HEK293 (cell line): ENCODE results near the gene IRX5.

Experiments used
- GLIS1 ChIP-seq: fragments of 450-650 bp; formaldehyde crosslinking; IDR thresholded peaks from 2 replicates; pipeline ENCODE4 v1.5.1; 2016; ENCODE audit warnings: missing biosample characterization, missing genetic modification characterization
- KLF9 ChIP-seq: fragments of 450-650 bp; formaldehyde crosslinking; IDR thresholded peaks from 2 replicates; pipeline ENCODE4 v1.5.1; 2016; ENCODE audit warnings: missing biosample characterization, missing genetic modification characterization, low read depth
- REPIN1 ChIP-seq: fragments of 450-650 bp; formaldehyde crosslinking; IDR thresholded peaks from 2 replicates; pipeline ENCODE4 v1.5.1; 2017; ENCODE audit warnings: missing biosample characterization, missing genetic modification characterization, low read depth
- YY2 ChIP-seq: fragments of 450-650 bp; formaldehyde crosslinking; IDR thresholded peaks from 2 replicates; pipeline ENCODE4 v1.5.1; 2016; ENCODE audit warnings: missing biosample characterization, missing genetic modification characterization
- ZBTB21 ChIP-seq: fragments of 450-650 bp; formaldehyde crosslinking; IDR thresholded peaks from 2 replicates; pipeline ENCODE4 v1.5.1; 2017; ENCODE audit warnings: missing biosample characterization, missing genetic modification characterization
- ZEB2 ChIP-seq: fragments of 450-650 bp; formaldehyde crosslinking; IDR thresholded peaks from 2 replicates; pipeline ENCODE4 v1.5.1; 2016; ENCODE audit warnings: missing biosample characterization, missing genetic modification characterization
- ZFHX2 ChIP-seq: fragments of 450-650 bp; formaldehyde crosslinking; conservative IDR thresholded peaks from 2 replicates; pipeline ENCODE4 v1.5.1; 2016; ENCODE audit warnings: missing biosample characterization, missing genetic modification characterization
- ZNF138 ChIP-seq: fragments of 450-650 bp; formaldehyde crosslinking; IDR thresholded peaks from 2 replicates; pipeline ENCODE4 v1.5.1; 2016; ENCODE audit warnings: missing biosample characterization, missing genetic modification characterization, borderline replicate concordance
- ZNF16 ChIP-seq: fragments of 450-650 bp; formaldehyde crosslinking; IDR thresholded peaks from 2 replicates; pipeline ENCODE4 v1.5.1; 2016; ENCODE audit warnings: low read depth, missing biosample characterization, missing genetic modification characterization
- ZNF174 ChIP-seq: fragments of 450-650 bp; formaldehyde crosslinking; IDR thresholded peaks from 2 replicates; pipeline ENCODE4 v1.5.0; 2017; ENCODE audit warnings: missing biosample characterization, mild to moderate bottlenecking, missing genetic modification characterization
- ZNF24 ChIP-seq: fragments of 450-650 bp; formaldehyde crosslinking; IDR thresholded peaks from 2 replicates; pipeline ENCODE4 v1.5.1; 2016; ENCODE audit warnings: missing biosample characterization, missing genetic modification characterization
- ZNF350 ChIP-seq: fragments of 450-650 bp; formaldehyde crosslinking; IDR thresholded peaks from 2 replicates; pipeline ENCODE4 v1.5.0; 2017; ENCODE audit warnings: missing biosample characterization, mild to moderate bottlenecking, missing genetic modification characterization
- ZNF404 ChIP-seq: fragments of 450-650 bp; formaldehyde crosslinking; IDR thresholded peaks from 2 replicates; pipeline ENCODE4 v1.5.1; 2017; ENCODE audit warnings: missing biosample characterization, missing genetic modification characterization
- ZNF561 ChIP-seq: fragments of 450-650 bp; IDR thresholded peaks from 2 replicates; pipeline ENCODE4 v1.5.1; 2018; ENCODE audit warnings: missing biosample characterization, missing genetic modification characterization, borderline replicate concordance
- ZNF670 ChIP-seq: fragments of 450-650 bp; formaldehyde crosslinking; IDR thresholded peaks from 2 replicates; pipeline ENCODE4 v1.5.1; 2016; ENCODE audit warnings: missing biosample characterization, missing genetic modification characterization, low read depth
- ZNF707 ChIP-seq: fragments of 450-650 bp; formaldehyde crosslinking; IDR thresholded peaks from 2 replicates; pipeline ENCODE4 v1.5.1; 2016; ENCODE audit warnings: missing biosample characterization, missing genetic modification characterization
- ZNF785 ChIP-seq: fragments of 450-650 bp; formaldehyde crosslinking; IDR thresholded peaks from 2 replicates; pipeline ENCODE4 v1.5.1; 2016; ENCODE audit warnings: missing biosample characterization, missing genetic modification characterization
- TF ChIP-seq, protein P1 (sequence below): fragments of 450-650 bp; formaldehyde crosslinking; IDR thresholded peaks from 2 replicates; pipeline ENCODE4 v1.5.1; 2017; ENCODE audit warnings: missing biosample characterization, missing genetic modification characterization
- TF ChIP-seq, protein P2 (sequence below): fragments of 450-650 bp; formaldehyde crosslinking; IDR thresholded peaks from 2 replicates; pipeline ENCODE4 v1.5.1; 2016; ENCODE audit warnings: missing biosample characterization, missing genetic modification characterization
- TF ChIP-seq, protein P3 (sequence below): fragments of 450-650 bp; formaldehyde crosslinking; IDR thresholded peaks from 2 replicates; pipeline ENCODE4 v1.5.1; 2017; ENCODE audit warnings: missing biosample characterization, missing genetic modification characterization
- TF ChIP-seq, protein P4 (sequence below): fragments of 450-650 bp; IDR thresholded peaks from 2 replicates; pipeline ENCODE4 v1.5.1; 2018; ENCODE audit warnings: missing biosample characterization, mild to moderate bottlenecking, missing genetic modification characterization
- TF ChIP-seq, protein P5 (sequence below): fragments of 450-650 bp; formaldehyde crosslinking; IDR thresholded peaks from 2 replicates; pipeline ENCODE4 v1.5.1; 2016; ENCODE audit warnings: missing biosample characterization, missing genetic modification characterization
- TF ChIP-seq, protein P6 (sequence below): fragments of 450-650 bp; formaldehyde crosslinking; IDR thresholded peaks from 2 replicates; pipeline ENCODE4 v1.5.1; 2017; ENCODE audit warnings: missing biosample characterization, missing genetic modification characterization

IRX5 gene

DNA sequence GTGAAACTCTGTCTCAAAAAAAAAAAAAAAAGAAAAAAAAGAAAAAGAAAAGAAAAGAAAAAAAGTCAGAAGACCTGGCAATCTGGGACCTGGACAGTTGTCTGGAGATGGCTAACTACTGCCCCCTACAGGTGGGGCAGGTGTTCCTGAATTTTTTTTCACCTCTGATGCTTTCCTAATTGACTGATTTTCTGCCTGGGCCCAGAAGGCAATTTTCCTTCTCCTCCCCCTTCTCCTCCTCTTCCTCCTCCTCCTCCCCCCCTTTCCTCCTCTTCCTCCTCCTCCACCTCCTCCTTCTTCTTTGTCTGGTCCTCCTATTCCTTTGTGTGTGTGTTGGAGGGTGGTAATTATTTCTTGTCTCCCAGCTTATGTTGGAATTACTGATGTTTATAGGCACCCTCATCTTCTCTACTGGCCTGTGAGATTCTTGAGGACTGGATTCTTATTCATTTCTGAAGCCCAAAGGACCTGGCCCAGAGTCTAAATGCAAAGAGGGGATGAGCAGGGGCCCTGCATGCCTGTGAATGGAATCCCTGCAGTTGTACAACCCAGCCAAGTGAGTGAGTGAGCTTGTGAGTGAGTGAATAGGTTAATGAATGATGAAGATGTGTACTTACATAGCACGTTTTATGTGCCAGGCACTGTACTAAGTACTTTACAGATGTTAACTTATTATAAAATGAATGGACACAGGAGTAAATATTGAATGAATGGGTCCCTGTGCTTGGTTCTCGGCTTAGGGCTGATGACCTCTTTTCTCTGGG lies 26.9 kb downstream of the IRX5 start (continued):
- TF ChIP-seq, protein P1, sequence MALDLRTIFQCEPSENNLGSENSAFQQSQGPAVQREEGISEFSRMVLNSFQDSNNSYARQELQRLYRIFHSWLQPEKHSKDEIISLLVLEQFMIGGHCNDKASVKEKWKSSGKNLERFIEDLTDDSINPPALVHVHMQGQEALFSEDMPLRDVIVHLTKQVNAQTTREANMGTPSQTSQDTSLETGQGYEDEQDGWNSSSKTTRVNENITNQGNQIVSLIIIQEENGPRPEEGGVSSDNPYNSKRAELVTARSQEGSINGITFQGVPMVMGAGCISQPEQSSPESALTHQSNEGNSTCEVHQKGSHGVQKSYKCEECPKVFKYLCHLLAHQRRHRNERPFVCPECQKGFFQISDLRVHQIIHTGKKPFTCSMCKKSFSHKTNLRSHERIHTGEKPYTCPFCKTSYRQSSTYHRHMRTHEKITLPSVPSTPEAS, result no peak
- TF ChIP-seq YY2 (tag by site-specific recombination) (no peak), ZNF138 (tag by site-specific recombination) (no peak), ZNF174 (no peak), ZBTB21 (tag by site-specific recombination) (no peak), ZFHX2 (peak; percentile 71), ZNF24 (tag by site-specific recombination) (no peak), ZNF707 (tag by site-specific recombination) (no peak), ZNF404 (tag by site-specific recombination) (no peak), ZNF561 (tag by site-specific recombination) (no peak), ZNF16 (tag by site-specific recombination) (no peak), GLIS1 (tag by site-specific recombination) (no peak), KLF9 (tag by site-specific recombination) (no peak), ZNF350 (tag by site-specific recombination) (no peak), ZEB2 (tag by site-specific recombination) (no peak), REPIN1 (tag by site-specific recombination) (no peak), ZNF785 (no peak), ZNF670 (no peak)
- TF ChIP-seq, protein P2, sequence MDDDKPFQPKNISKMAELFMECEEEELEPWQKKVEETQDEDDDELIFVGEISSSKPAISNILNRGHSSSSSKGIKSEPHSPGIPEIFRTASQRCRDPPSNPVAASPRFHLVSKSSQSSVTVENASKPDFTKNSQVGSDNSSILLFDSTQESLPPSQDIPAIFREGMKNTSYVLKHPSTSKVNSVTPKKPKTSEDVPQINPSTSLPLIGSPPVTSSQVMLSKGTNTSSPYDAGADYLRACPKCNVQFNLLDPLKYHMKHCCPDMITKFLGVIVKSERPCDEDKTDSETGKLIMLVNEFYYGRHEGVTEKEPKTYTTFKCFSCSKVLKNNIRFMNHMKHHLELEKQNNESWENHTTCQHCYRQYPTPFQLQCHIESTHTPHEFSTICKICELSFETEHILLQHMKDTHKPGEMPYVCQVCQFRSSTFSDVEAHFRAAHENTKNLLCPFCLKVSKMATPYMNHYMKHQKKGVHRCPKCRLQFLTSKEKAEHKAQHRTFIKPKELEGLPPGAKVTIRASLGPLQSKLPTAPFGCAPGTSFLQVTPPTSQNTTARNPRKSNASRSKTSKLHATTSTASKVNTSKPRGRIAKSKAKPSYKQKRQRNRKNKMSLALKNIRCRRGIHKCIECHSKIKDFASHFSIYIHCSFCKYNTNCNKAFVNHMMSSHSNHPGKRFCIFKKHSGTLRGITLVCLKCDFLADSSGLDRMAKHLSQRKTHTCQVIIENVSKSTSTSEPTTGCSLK (tag by site-specific recombination), result no peak
- TF ChIP-seq, protein P3, sequence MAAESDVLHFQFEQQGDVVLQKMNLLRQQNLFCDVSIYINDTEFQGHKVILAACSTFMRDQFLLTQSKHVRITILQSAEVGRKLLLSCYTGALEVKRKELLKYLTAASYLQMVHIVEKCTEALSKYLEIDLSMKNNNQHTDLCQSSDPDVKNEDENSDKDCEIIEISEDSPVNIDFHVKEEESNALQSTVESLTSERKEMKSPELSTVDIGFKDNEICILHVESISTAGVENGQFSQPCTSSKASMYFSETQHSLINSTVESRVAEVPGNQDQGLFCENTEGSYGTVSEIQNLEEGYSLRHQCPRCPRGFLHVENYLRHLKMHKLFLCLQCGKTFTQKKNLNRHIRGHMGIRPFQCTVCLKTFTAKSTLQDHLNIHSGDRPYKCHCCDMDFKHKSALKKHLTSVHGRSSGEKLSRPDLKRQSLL (tag by site-specific recombination), result no peak
- TF ChIP-seq, protein P4, sequence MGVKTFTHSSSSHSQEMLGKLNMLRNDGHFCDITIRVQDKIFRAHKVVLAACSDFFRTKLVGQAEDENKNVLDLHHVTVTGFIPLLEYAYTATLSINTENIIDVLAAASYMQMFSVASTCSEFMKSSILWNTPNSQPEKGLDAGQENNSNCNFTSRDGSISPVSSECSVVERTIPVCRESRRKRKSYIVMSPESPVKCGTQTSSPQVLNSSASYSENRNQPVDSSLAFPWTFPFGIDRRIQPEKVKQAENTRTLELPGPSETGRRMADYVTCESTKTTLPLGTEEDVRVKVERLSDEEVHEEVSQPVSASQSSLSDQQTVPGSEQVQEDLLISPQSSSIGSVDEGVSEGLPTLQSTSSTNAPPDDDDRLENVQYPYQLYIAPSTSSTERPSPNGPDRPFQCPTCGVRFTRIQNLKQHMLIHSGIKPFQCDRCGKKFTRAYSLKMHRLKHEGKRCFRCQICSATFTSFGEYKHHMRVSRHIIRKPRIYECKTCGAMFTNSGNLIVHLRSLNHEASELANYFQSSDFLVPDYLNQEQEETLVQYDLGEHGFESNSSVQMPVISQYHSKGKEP (tag by site-specific recombination), result no peak
- TF ChIP-seq, protein P5, sequence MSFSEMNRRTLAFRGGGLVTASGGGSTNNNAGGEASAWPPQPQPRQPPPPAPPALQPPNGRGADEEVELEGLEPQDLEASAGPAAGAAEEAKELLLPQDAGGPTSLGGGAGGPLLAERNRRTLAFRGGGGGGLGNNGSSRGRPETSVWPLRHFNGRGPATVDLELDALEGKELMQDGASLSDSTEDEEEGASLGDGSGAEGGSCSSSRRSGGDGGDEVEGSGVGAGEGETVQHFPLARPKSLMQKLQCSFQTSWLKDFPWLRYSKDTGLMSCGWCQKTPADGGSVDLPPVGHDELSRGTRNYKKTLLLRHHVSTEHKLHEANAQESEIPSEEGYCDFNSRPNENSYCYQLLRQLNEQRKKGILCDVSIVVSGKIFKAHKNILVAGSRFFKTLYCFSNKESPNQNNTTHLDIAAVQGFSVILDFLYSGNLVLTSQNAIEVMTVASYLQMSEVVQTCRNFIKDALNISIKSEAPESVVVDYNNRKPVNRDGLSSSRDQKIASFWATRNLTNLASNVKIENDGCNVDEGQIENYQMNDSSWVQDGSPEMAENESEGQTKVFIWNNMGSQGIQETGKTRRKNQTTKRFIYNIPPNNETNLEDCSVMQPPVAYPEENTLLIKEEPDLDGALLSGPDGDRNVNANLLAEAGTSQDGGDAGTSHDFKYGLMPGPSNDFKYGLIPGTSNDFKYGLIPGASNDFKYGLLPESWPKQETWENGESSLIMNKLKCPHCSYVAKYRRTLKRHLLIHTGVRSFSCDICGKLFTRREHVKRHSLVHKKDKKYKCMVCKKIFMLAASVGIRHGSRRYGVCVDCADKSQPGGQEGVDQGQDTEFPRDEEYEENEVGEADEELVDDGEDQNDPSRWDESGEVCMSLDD (tag by site-specific recombination), result no peak
- TF ChIP-seq, protein P6, sequence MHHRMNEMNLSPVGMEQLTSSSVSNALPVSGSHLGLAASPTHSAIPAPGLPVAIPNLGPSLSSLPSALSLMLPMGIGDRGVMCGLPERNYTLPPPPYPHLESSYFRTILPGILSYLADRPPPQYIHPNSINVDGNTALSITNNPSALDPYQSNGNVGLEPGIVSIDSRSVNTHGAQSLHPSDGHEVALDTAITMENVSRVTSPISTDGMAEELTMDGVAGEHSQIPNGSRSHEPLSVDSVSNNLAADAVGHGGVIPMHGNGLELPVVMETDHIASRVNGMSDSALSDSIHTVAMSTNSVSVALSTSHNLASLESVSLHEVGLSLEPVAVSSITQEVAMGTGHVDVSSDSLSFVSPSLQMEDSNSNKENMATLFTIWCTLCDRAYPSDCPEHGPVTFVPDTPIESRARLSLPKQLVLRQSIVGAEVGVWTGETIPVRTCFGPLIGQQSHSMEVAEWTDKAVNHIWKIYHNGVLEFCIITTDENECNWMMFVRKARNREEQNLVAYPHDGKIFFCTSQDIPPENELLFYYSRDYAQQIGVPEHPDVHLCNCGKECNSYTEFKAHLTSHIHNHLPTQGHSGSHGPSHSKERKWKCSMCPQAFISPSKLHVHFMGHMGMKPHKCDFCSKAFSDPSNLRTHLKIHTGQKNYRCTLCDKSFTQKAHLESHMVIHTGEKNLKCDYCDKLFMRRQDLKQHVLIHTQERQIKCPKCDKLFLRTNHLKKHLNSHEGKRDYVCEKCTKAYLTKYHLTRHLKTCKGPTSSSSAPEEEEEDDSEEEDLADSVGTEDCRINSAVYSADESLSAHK (tag by site-specific recombination), result no peak
